HL-60 (cell line): Measurements from ENCODE around the gene MGAT5.

Experiments used
- DNase-seq, 2 experiments: peaks; one replicate each; pipeline ENCODE4 v3.0.0-alpha.2; 2010 to 2020; ENCODE audit warnings: low read depth in 1 of 2, low spot score in 1 of 2
- H3K27ac ChIP-seq: fragments of 250-450 bp; sonication (Bioruptor Pico); replicated peaks from 2 replicates; pipeline ENCODE4 v1.5.1; 2020; ENCODE audit warnings: mild to moderate bottlenecking, moderate library complexity
- H3K27me3 ChIP-seq: fragments of 250-450 bp; sonication (Bioruptor Pico); 2 replicates; pipeline ENCODE4 v1.5.1; 2021; ENCODE audit warnings: mild to moderate bottlenecking, moderate library complexity; ENCODE audit not compliant: insufficient read depth, poor library complexity, severe bottlenecking
- H3K4me3 ChIP-seq: replicated peaks from 2 replicates; pipeline ENCODE4 v1.5.1; 2011; ENCODE audit warnings: mild to moderate bottlenecking, control low read depth, low read length; ENCODE audit not compliant: insufficient read depth
- CTCF ChIP-seq: IDR thresholded peaks from one replicate; pipeline ENCODE4 v1.5.1; 2011; ENCODE audit warnings: low read length, control low read depth, inconsistent platforms; ENCODE audit not compliant: insufficient read depth
- GABPA ChIP-seq: IDR thresholded peaks from 2 replicates; pipeline ENCODE4 v1.6.1; 2012; ENCODE audit warnings: low read depth
- POLR2AphosphoS5 ChIP-seq: IDR thresholded peaks from 2 replicates; pipeline ENCODE4 v1.6.1; 2012; ENCODE audit warnings: low read depth
- SPI1 ChIP-seq: IDR thresholded peaks from 2 replicates; pipeline ENCODE4 v1.6.1; 2012; ENCODE audit warnings: low read depth, mild to moderate bottlenecking, borderline replicate concordance
- TF ChIP-seq, protein P1 (sequence below): IDR thresholded peaks from 2 replicates; pipeline ENCODE4 v1.6.1; 2012; ENCODE audit warnings: low read depth; ENCODE audit not compliant: insufficient replicate concordance

Gene MGAT5

DNA sequence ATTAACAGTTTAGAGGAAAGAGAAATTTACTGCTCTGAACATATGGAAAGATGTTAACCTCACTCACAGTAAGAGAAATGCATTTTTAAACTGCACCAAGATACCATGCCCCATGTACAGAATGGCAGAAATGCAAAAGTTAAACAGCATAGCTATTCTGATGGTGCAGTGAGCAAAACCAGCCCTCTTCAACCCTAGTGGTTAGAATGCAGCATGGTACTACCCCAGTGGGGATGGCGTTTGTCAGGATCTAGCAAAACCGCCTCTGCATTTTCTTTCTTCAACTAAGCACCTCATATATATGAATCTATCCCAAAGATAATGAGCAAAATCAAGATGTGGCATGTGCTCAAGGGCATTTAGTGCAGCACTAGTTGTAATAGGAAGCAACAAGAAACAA lies 98.0 kb downstream of the MGAT5 start:
- no peak for DNase-seq
- TF ChIP-seq CTCF (no peak), SPI1 (no peak), GABPA (no peak), POLR2AphosphoS5 (no peak)
- TF ChIP-seq, protein P1, sequence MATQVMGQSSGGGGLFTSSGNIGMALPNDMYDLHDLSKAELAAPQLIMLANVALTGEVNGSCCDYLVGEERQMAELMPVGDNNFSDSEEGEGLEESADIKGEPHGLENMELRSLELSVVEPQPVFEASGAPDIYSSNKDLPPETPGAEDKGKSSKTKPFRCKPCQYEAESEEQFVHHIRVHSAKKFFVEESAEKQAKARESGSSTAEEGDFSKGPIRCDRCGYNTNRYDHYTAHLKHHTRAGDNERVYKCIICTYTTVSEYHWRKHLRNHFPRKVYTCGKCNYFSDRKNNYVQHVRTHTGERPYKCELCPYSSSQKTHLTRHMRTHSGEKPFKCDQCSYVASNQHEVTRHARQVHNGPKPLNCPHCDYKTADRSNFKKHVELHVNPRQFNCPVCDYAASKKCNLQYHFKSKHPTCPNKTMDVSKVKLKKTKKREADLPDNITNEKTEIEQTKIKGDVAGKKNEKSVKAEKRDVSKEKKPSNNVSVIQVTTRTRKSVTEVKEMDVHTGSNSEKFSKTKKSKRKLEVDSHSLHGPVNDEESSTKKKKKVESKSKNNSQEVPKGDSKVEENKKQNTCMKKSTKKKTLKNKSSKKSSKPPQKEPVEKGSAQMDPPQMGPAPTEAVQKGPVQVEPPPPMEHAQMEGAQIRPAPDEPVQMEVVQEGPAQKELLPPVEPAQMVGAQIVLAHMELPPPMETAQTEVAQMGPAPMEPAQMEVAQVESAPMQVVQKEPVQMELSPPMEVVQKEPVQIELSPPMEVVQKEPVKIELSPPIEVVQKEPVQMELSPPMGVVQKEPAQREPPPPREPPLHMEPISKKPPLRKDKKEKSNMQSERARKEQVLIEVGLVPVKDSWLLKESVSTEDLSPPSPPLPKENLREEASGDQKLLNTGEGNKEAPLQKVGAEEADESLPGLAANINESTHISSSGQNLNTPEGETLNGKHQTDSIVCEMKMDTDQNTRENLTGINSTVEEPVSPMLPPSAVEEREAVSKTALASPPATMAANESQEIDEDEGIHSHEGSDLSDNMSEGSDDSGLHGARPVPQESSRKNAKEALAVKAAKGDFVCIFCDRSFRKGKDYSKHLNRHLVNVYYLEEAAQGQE, result no peak
- Histone ChIP-seq H3K4me3 (no peak overlapping the region), H3K27ac (no peak overlapping the region), H3K27me3 (no peaks in the 10 kb centered on the region)

GRCh38 chr2:134352844-134353243 lies 99.0 kb downstream of the MGAT5 start:
- Histone ChIP-seq H3K27me3 (no peaks in the 10 kb centered on the region), H3K27ac (no peak overlapping the region), H3K4me3 (no peak overlapping the region)
- TF ChIP-seq POLR2AphosphoS5, result no peak
- no peak for TF ChIP-seq SPI1
- TF ChIP-seq, protein P1, result no peak
- TF ChIP-seq CTCF, result no peak
- TF ChIP-seq GABPA, result no peak
- DNase-seq, result no peak

DNA sequence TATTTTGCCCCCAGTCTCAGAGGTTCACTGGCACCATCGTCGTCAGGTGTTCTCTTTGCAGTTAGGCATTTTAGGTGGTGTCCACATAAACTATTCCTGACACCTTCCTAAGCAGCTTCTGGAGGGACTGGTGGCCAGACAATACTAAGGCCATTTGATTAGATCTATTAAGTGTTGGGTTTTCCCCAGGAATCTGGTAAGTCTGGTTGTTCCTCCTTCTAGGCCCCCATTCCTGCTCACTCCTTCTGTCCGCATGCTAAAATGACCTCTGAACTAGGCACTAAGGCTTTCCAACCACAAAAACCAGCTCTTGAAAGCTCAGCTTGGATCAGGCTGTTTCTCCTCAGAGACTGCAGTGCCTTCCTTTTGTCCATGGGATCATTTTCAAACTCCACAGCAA lies 100.7 kb downstream of the MGAT5 start:
- TF ChIP-seq POLR2AphosphoS5, result no peak
- TF ChIP-seq GABPA, result no peak
- TF ChIP-seq, protein P1, result no peak
- DNase-seq, result no peak

GRCh38 chr2:134357814-134358213 lies 103.9 kb downstream of the MGAT5 start:
- TF ChIP-seq SPI1, result no peak
- no peak for TF ChIP-seq GABPA
- no peak for TF ChIP-seq CTCF
- TF ChIP-seq, protein P1, result no peak
- TF ChIP-seq POLR2AphosphoS5, result no peak
- no peaks in the 10 kb centered on the region for H3K27me3 ChIP-seq
- no peak for DNase-seq
- H3K27ac ChIP-seq, result no peak overlapping the region
- no peak overlapping the region for H3K4me3 ChIP-seq

More for the DNA sequence above, 100.7 kb downstream of the MGAT5 start:
- Histone ChIP-seq H3K4me3 (no peak overlapping the region), H3K27ac (no peak overlapping the region), H3K27me3 (no peaks in the 10 kb centered on the region)
